CD1c-positive myeloid dendritic cell (primary cell): ENCODE measurements around the gene NRL.
A peak's percentile ranks its signal among the peaks of the same experiment; 100 is the strongest.
"Not testable (repeated sequence)": the region's sequence is repeated elsewhere in the genome, so short reads cannot be mapped to it uniquely, and the experiment has no call there.

ENCODE experiments used
- DNase-seq: peaks from one replicate; pipeline ENCODE4 v3.0.0-alpha.2; 2016; ENCODE audit errors: extremely low spot score

NRL gene

GRCh38 chr14:24051789-24052655 is 62.7 kb downstream of the NRL start, which contains the start of gene CARMIL3:
CARMIL3 (plus strand) TSS chr14:24052009; CDS start chr14:24052154, 145 bp downstream.
- DNase-seq: peak; percentile 58

- peak; percentile 31 for DNase-seq
Measured at GRCh38 chr14:24051176-24051788, 63.5 kb downstream of the NRL start.

GRCh38 chr14:24050753-24051152 is 64.0 kb downstream of the NRL start:
- not testable (repeated sequence) for DNase-seq

DNA sequence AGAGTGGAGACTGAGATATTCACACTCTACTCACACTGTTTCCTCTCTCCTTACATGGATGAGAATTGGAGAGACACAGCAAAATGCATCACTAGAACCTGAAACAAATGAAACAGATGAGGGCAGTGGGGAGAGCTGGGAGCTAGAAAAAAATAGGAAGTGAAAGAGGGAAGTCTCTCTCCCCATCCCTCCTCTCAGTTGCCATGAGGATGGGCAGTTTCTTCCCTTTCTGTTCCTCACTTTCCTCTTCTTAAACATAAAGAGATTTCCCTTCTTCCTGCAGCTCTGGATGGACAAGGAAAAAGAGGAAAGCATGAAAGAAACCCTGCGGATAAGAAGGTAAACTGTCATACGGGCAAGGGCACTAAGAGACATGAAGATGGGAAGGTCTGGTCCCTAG is 65.7 kb downstream of the NRL start:
- DNase-seq: peak; percentile 52

- no peak for DNase-seq
Measured at GRCh38 chr14:24042746-24043145, 72.0 kb downstream of the NRL start.

DNA sequence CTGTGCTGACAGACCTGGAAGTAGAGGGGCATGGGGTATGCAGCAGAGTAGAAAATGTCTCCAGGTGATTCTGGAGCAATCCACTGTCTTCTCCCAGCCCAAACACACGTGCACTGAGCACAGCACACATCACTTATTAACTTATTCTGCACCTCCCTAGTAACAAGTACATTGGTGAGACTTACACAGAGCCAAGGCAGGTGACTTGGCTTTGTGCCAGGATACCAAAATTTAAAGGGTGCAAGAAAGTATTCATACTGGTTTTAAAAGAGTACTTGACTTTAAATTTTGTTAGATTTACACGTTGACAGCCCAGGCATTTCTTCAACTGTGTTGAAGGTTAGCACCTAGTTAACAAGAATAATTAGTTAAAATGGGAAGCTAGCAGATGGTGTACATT is 74.1 kb downstream of the NRL start:
- DNase-seq: no peak

- DNase-seq: peak; percentile 31
Measured at GRCh38 chr14:24038686-24039085, 76.1 kb downstream of the NRL start.

DNA sequence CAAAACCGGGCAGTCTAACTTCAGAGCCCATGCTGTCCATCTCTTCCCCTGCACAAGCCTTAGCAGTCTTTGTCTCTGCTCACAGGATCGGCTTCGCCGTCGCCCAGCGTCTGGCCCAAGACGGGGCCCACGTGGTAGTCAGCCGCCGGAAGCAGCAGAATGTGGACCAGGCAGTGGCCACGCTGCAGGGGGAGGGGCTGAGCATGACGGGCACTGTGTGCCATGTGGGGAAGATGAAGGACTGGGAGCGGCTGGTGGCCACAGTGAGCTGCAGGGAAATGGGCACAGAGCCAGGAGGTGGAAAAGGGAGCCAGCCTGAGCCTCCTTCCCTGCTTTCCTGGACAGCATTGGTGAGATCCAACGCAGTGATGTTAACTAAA is 77.1 kb downstream of the NRL start:
- no peak for DNase-seq

GRCh38 chr14:24036963-24037657 is 77.6 kb downstream of the NRL start:
- not testable (repeated sequence) for DNase-seq

GRCh38 chr14:24036169-24036962 is 78.4 kb downstream of the NRL start:
- peak; percentile 62 for DNase-seq

DNA sequence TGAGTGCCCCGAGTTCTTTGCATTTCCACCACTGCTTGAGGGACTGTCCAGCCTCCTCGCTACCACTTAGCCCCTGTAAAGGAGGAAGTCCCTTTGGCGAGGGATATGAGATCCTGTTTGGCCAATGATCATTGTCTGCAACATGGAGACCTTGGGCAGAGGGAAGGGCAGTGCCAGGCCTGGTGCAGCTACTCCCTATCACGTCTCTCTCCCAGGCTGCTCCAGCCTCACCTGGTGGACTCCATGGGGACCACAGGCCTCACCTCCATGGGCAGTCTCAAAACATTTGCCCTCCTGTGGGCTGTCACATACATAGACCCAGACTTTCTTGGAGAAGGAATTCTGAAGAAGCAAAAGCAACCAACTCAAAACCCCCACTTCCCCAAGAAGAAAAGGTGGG is 79.0 kb downstream of the NRL start:
- peak; percentile 19 for DNase-seq

DNA sequence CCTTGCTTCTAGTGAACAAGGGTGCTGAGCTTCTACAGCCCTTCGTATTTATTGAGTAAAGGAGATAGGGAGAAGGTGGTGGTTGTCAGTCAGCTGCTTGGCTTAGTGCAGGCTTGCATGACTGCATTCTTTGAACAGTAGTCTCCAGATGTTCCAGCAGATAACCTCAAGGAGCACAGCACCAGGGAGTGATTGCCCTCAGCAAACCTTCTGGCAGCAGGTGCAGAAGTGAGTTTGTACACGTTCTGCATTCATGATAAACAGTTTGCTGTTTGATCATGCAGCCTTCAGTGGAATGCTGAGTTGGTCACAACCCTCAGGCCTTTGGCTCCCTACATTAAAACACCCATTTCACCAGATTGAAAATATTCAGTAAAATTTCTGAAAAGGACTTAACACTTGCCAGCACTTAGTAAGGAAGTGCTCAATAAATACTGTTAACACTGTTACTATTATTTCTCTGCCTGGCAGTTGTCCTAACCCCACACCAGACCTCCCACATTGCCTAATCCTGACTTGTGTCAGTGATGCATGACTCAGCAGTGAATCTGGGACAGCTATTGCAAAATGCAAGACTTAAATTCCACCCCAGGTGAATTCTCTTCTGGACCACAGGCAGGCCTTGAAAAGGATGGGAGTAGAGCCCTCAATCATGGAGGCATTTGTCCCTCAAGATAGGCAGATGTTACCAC is 81.9 kb downstream of the NRL start:
- peak; percentile 50 for DNase-seq

- not testable (repeated sequence) for DNase-seq
Measured at GRCh38 chr14:24031331-24031730, 83.4 kb downstream of the NRL start.

GRCh38 chr14:24029687-24030086 is 85.1 kb downstream of the NRL start:
- DNase-seq: not testable (repeated sequence)
